NCI-H2029 treated with DMSO at 0.1 percent for 48 hours (cell line): Measurements from ENCODE around the gene NR4A3.
A peak's percentile ranks its signal among the peaks of the same experiment; 100 is the strongest.
"Not testable (repeated sequence)": the region's sequence is repeated elsewhere in the genome, so short reads cannot be mapped to it uniquely, and the experiment has no call there.

Experiments
- DNase-seq: peaks from one replicate; lab custom pipeline; 2025; lab: John Stamatoyannopoulos, UW

Gene NR4A3

DNA sequence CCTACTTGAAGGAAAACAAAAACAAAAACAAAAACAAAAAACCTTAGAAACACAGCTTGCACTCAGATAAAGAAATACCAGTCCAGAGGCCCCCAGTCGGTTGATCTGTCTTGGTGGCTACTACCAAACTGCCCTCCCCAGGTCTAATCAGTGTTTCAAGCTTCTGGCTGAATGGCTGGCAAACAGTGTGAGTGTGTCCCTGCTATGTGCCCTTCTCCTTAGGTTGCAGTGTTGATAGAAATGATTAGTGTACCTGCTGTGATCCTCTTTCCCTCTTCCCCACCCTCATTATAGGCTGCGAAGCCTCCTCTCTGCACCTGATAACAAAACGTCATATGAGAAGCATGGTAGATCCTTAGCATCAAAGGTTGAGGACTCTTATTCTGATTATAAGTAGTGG, 12.8 kb downstream of the NR4A3 start:
- DNase-seq = no peak

DNA sequence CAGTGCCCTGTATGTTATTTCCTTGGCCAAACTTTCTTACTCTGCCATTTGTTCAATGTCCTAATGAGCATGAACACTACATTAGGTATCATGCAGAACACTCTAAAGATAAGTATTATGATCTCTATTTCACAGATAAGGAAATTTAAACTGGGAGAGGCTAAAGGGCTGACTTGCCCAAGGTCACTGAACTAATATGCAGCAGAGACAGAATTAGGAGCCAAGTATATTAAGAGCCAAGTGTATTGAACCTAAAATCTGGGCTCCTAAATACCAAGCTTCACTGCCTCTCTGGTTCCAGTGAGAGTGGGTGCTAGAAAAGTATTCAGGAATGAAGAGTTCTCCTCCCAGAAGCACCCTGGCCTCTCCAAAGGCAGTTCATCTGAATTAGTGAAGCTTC, 13.5 kb downstream of the NR4A3 start:
- no peak for DNase-seq

GRCh38 chr9:99835581-99835980, 13.9 kb downstream of the NR4A3 start:
- DNase-seq = no peak

GRCh38 chr9:99840072-99840471, 18.4 kb downstream of the NR4A3 start:
- no peak for DNase-seq

- DNase-seq = no peak
These were observed 23.4 kb downstream of the NR4A3 start for GRCh38 chr9:99845063-99845462.

GRCh38 chr9:99848447-99848846, 26.8 kb downstream of the NR4A3 start:
- no peak for DNase-seq

DNA sequence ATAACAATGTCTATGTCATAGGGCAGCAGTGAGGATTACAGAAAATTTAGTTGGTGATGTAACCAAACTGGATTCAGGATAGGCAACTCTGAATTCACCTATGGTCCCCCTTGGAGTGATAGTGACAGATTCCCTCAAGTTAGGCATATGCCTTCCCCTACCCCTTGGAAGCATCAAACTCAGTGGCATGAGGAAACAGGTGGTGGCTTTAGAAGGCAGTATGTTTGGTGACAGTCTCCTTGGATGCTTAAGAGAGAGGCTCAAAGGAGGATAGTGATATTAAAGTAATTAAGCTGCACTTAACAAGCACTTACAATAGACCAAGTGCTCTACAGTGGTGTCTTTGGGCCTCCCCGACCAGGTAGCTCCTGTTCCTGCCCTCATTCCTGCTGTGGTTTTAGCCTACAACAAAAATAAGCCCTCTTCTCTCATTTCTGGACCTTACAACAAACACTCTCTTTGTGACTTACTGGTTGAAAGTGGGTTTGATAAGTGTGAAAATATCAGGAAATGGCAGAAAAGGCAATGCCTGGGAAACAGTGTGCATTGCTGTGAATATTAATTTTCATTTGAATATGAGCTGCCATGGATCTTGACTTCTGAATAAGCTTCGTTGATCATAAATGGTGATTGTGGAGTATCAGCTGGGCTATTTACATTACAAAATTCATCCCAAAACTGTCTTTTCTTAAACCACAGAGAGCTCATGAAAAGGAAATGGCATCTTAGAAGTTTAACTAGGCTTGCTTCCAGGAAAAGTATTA, 29.2 kb downstream of the NR4A3 start:
- DNase-seq = peak; percentile 7

GRCh38 chr9:99851500-99851822, 29.8 kb downstream of the NR4A3 start:
- DNase-seq = no peak

- DNase-seq = no peak
These were observed 30.9 kb downstream of the NR4A3 start for GRCh38 chr9:99852617-99853016.

GRCh38 chr9:99855467-99856176, 33.9 kb downstream of the NR4A3 start:
- no peak for DNase-seq

- not testable (repeated sequence) for DNase-seq
These were observed 35.9 kb downstream of the NR4A3 start for GRCh38 chr9:99857576-99857975.

- no peak for DNase-seq
These were observed 36.4 kb downstream of the NR4A3 start for GRCh38 chr9:99858087-99858486.

DNA sequence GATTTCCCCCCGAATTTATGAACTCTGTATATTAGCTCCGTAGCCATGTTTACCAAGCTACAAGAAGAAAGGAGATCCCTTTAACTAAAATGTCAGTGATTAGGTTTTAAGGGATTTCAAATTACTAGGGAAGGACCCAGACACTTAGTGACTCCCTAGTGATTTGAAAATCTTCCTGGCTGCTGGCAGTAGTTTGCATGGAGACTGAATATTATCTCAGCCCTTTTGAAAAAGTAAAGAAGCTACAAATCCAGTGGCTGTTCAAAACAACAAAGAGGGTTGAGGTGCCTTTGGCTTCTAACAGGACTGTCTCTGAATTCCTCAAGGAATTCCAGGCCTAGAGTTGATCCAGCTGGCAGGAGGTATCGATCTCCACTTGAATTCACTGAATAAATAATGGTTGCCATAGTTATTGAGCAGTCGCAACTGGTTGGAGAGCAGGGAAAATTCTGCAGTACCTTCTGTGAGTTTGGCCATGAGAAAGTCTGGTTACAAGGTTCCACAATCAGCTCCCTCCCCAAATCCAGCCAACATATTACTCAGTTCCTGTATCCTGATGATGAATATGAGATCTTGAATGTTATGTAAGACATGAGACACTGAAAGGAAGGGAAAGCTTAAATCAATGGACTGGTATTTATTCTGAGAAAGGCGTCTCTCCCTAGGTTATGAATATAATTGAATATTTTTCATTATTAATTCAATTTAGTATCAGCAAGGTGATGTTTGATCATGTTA, 37.7 kb downstream of the NR4A3 start:
- no peak for DNase-seq

DNA sequence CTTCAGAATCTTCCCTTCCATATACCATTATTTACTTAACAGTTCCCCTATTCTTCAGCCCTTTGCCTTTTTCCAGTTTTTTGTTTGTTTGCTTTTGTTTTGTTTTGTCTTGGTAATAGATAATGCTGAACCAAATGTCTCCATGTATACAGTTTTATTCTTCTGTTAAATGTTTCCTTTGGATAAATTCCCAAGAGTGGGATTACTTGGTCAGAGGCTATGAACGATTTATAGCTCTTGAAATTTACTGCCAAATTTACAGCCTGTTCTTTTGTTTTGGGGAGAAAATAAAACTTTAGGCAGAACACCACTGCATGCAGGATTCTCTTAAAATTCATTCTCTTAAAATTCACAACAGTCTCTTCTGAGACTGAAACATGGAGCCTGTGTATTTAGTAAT, 38.6 kb downstream of the NR4A3 start:
- no peak for DNase-seq

GRCh38 chr9:99863955-99864354, 42.3 kb downstream of the NR4A3 start:
- DNase-seq = no peak

GRCh38 chr9:99866398-99866797, 44.7 kb downstream of the NR4A3 start:
- no peak for DNase-seq

DNA sequence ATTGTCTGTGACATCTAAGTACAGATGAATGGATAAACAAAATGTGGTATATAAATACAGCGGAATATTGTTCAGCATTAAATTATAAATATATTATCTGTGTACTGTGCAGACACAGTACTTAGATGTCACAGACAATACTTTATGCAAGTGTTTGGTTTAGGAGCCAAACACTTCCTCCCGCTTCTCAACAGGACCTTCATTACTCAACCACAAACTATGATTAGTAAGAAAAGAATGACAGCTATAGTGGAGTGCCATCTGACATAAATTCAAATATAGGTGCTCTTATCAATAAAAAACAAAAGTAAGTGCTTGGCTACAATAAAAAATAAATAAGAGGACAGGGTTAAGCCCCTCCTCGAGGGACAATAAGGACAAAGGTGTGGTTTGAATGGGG, 45.9 kb downstream of the NR4A3 start:
- peak; percentile 12 for DNase-seq

GRCh38 chr9:99867968-99868367, 46.3 kb downstream of the NR4A3 start:
- DNase-seq = no peak

GRCh38 chr9:99868845-99869244, 47.2 kb downstream of the NR4A3 start:
- no peak for DNase-seq

DNA sequence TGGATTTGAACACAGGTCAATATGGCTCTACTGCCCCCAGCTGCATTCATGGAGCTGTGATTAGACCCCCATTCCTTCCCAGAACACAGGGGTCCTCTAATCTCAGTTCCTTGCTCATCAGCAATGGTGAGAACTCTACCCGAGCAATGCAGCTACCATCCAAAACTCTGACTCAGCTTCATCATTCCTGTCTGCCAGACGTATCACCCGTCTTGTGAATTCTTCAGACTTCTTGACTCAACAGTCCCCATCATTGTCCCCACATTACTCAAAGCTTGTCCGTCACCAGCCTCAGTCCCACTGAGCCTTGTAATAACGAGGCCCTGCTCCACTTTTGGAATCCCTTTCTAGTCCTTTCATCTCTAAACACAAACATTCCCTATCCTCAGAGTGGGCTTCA, 48.4 kb downstream of the NR4A3 start:
- no peak for DNase-seq

- DNase-seq = no peak
These were observed 51.8 kb downstream of the NR4A3 start for GRCh38 chr9:99873531-99873930.

- DNase-seq = no peak
These were observed 52.4 kb downstream of the NR4A3 start for GRCh38 chr9:99873943-99874584.

DNA sequence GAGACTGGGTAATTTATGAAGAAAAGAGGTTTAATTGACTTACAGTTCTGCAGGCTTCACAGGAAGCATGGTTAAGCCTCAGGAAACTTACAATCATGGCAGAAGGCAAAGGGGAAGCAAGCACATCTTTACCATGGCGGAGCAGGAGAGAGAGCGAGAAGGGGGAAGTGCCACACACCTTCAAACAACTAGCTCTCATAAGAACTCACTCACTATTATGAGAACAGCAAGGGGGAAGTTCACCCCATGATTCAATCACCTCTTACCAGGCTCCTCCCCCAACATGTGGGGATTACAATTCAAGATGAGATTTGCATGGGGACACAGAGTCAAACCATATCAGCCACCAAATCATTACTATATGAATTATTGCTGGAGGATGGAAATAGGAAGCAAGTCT, 54.5 kb downstream of the NR4A3 start:
- no peak for DNase-seq
